ENCODE data around the gene AZIN2. TPM values are rescaled to one million over a fixed set of nuclear protein-coding genes. Genes with fewer than 3 reads are reported as not detected.

The AZIN2 gene
- total and polyA plus RNA-seq, 2 of the 8 experiments (the other 6 are each of a cell fraction or from before 2014, with no cell fraction given), result 0.22 to 0.91 TPM

- TF ChIP-seq RXRA (IDR thresholded peaks at IDR 0.05; ENCODE audit: insufficient read depth, low read depth, low read length), result no peak
Observed at GRCh38 chr1:33146003-33146402, 65.0 kb downstream of the AZIN2 start (continued).

Measured in H1 (cell line).